SK-N-SH (cell line): ENCODE measurements around the gene SLC4A8. TPM values are rescaled to one million over a fixed set of nuclear protein-coding genes. Genes with fewer than 3 reads are reported as not detected.

Source experiments
- CTCF ChIA-PET: fragments of 300-600, 350-600 bp; formaldehyde crosslinking; extraction: SDS; loops from one replicate; lab custom pipeline; 2021; lab: Yijun Ruan, JAX
- POLR2A ChIA-PET: fragments of 350-600 bp; sonication (Branson Sonifier 250); formaldehyde crosslinking; extraction: SDS; loops from one replicate; lab custom pipeline; 2020; ENCODE audit warnings: antibody characterized with exemption, inconsistent platforms; lab: Yijun Ruan, JAX
- DNase-seq: peaks from one replicate; pipeline ENCODE4 v3.0.0; 2012
- H2AFZ ChIP-seq: fragments of 200-600 bp; sonication (generic); 2 replicates; pipeline ENCODE4 v1.8.1; 2016; ENCODE audit warnings: antibody characterized with exemption, mild to moderate bottlenecking, low read depth
- H3F3A ChIP-seq: fragments of 200-600 bp; sonication (generic); replicated peaks from 2 replicates; pipeline ENCODE3; 2016; ENCODE audit warnings: antibody characterized with exemption, mild to moderate bottlenecking; ENCODE audit not compliant: insufficient read depth
- H3K27ac ChIP-seq, 2 experiments: fragments of 200-500 bp in 1 of 2; fragments of 200-600 bp in 1 of 2; sonication (Bioruptor generic) in 1 of 2; sonication (generic), shearing (Covaris generic) in 1 of 2; 2 replicates each; pipeline versions ENCODE4 v1.5.1 to v1.6.1; 2014 to 2016; ENCODE audit warnings: low read depth in 2 of 2, inconsistent platforms in 1 of 2, low read length in 1 of 2, mild to moderate bottlenecking in 1 of 2, mixed read lengths in 1 of 2
- H3K27me3 ChIP-seq: fragments of 200-600 bp; sonication (generic), shearing (Covaris generic); 2 replicates; pipeline ENCODE4 v1.6.1; 2016; ENCODE audit warnings: mixed run types; ENCODE audit not compliant: insufficient read depth
- H3K36me3 ChIP-seq, 2 experiments: fragments of 200-500 bp in 1 of 2; fragments of 200-600 bp in 1 of 2; sonication (Bioruptor generic) in 1 of 2; sonication (generic) in 1 of 2; replicated peaks in 1 of 2; 2 replicates each; pipeline versions ENCODE3 to v1.5.1; 2014 to 2016; ENCODE audit warnings: low read length in 1 of 2, mild to moderate bottlenecking in 1 of 2; ENCODE audit not compliant: insufficient read depth in 2 of 2, control insufficient read depth in 1 of 2
- H3K4me1 ChIP-seq, 2 experiments: fragments of 200-500 bp in 1 of 2; fragments of 200-600 bp in 1 of 2; sonication (Bioruptor generic) in 1 of 2; sonication (generic), shearing (Covaris generic) in 1 of 2; 2 replicates each; pipeline versions ENCODE4 v1.5.1 to v1.6.1; 2014 to 2016; ENCODE audit warnings: low read depth in 1 of 2, low read length in 1 of 2, mixed run types in 1 of 2; ENCODE audit not compliant: insufficient read depth in 2 of 2, control insufficient read depth in 1 of 2
- H3K4me2 ChIP-seq: fragments of 200-600 bp; sonication (generic), shearing (Covaris generic); 2 replicates; pipeline ENCODE4 v1.6.1; 2017; ENCODE audit warnings: mixed run types
- H3K4me3 ChIP-seq, 2 experiments: fragments of 200-500 bp in 1 of 2; fragments of 200-600 bp in 1 of 2; sonication (Bioruptor generic) in 1 of 2; sonication (generic), shearing (Covaris generic) in 1 of 2; 2 replicates each; pipeline versions ENCODE4 v1.5.1 to v1.8.1; 2014 to 2016; ENCODE audit warnings: low read depth in 2 of 2, inconsistent platforms in 1 of 2, low read length in 1 of 2, mild to moderate bottlenecking in 1 of 2, mixed read lengths in 1 of 2, moderate library complexity in 1 of 2
- H3K79me2 ChIP-seq: fragments of 200-600 bp; sonication (generic); 2 replicates; pipeline ENCODE4 v1.8.1; 2017; ENCODE audit warnings: mild to moderate bottlenecking; ENCODE audit not compliant: insufficient read depth
- H3K9ac ChIP-seq: fragments of 200-600 bp; sonication (generic); 2 replicates; pipeline ENCODE4 v1.6.1; 2017; ENCODE audit warnings: mixed run types
- H3K9me2 ChIP-seq: fragments of 200-600 bp; sonication (generic); 2 replicates; pipeline ENCODE4 v1.6.1; 2017; ENCODE audit warnings: mixed run types
- H3K9me3 ChIP-seq: fragments of 200-600 bp; sonication (generic); 2 replicates; pipeline ENCODE4 v1.6.1; 2017; ENCODE audit warnings: mixed run types, mild to moderate bottlenecking, moderate library complexity
- H4K20me1 ChIP-seq: fragments of 200-600 bp; sonication (generic); 2 replicates; pipeline ENCODE4 v1.6.1; 2017; ENCODE audit warnings: mild to moderate bottlenecking, mixed run types; ENCODE audit not compliant: insufficient read depth
- CHD2 ChIP-seq: fragments of 150-350 bp; IDR thresholded peaks from 2 replicates; pipeline ENCODE4 v1.6.1; 2018; ENCODE audit warnings: low read length; ENCODE audit not compliant: partially characterized antibody
- CTCF ChIP-seq: fragments of 200-600 bp; sonication (generic); IDR thresholded peaks from 2 replicates; pipeline ENCODE4 v1.6.1; 2017; ENCODE audit warnings: antibody characterized with exemption, mild to moderate bottlenecking, moderate library complexity
- ELF1 ChIP-seq: IDR thresholded peaks from 2 replicates; pipeline ENCODE4 v1.4.0; 2012
- EZH2phosphoT487 ChIP-seq: fragments of 200-600 bp; sonication (generic); IDR thresholded peaks from 2 replicates; pipeline ENCODE4 v1.6.1; 2017; ENCODE audit warnings: low read depth, mixed run types, mild to moderate bottlenecking, antibody characterized with exemption, moderate library complexity, borderline replicate concordance
- FOSL2 ChIP-seq: IDR thresholded peaks from 2 replicates; pipeline ENCODE4 v1.4.0; 2012; ENCODE audit warnings: low read depth, mild to moderate bottlenecking, moderate library complexity, borderline replicate concordance
- FOXM1 ChIP-seq: IDR thresholded peaks from 2 replicates; pipeline ENCODE4 v1.4.0; 2012; ENCODE audit warnings: low read depth, mild to moderate bottlenecking
- GABPA ChIP-seq: IDR thresholded peaks from 2 replicates; pipeline ENCODE4 v1.4.0; 2012; ENCODE audit warnings: low read depth, mild to moderate bottlenecking
- GATA2 ChIP-seq: sonication (generic); formaldehyde crosslinking; IDR thresholded peaks from 2 replicates; pipeline ENCODE4 v1.5.0; 2020; ENCODE audit warnings: mild to moderate bottlenecking, missing genetic modification reagents
- IRF3 ChIP-seq: fragments of 150-350 bp; IDR thresholded peaks from 2 replicates; pipeline ENCODE4 v1.6.1; 2016; ENCODE audit warnings: mild to moderate bottlenecking, low read depth, low read length
- JUND ChIP-seq: IDR thresholded peaks from 2 replicates; pipeline ENCODE4 v1.4.0; 2012
- MEF2A ChIP-seq: IDR thresholded peaks from 2 replicates; pipeline ENCODE4 v1.4.0; 2012; ENCODE audit warnings: low read depth, borderline replicate concordance
- MXI1 ChIP-seq: IDR thresholded peaks from 2 replicates; pipeline ENCODE4 v1.6.1; 2012; ENCODE audit warnings: mild to moderate bottlenecking, low read depth, low read length, improper control_type of control experiment
- NFIC ChIP-seq: IDR thresholded peaks from 2 replicates; pipeline ENCODE4 v1.4.0; 2012; ENCODE audit warnings: borderline replicate concordance
- NRF1 ChIP-seq: IDR thresholded peaks from 2 replicates; pipeline ENCODE4 v1.6.1; 2012; ENCODE audit warnings: low read depth, mild to moderate bottlenecking, low read length
- PBX3 ChIP-seq: IDR thresholded peaks from 2 replicates; pipeline ENCODE4; 2012
- POLR2AphosphoS5 ChIP-seq: IDR thresholded peaks from 2 replicates; pipeline ENCODE4 v1.6.1; 2012; ENCODE audit warnings: low read depth, low read length
- RAD21 ChIP-seq: IDR thresholded peaks from 2 replicates; pipeline ENCODE4 v1.6.1; 2012; ENCODE audit warnings: mild to moderate bottlenecking, low read length
- RCOR1 ChIP-seq: fragments of 150-350 bp; IDR thresholded peaks from 2 replicates; pipeline ENCODE4 v1.6.1; 2017; ENCODE audit warnings: antibody characterized with exemption, low read length
- REST ChIP-seq: IDR thresholded peaks from 2 replicates; pipeline ENCODE4 v1.6.1; 2012; ENCODE audit warnings: mild to moderate bottlenecking, low read depth, low read length, moderate library complexity
- RFX5 ChIP-seq: IDR thresholded peaks from 2 replicates; pipeline ENCODE4 v1.6.1; 2012; ENCODE audit warnings: mild to moderate bottlenecking, improper control_type of control experiment, low read length
- SIN3A ChIP-seq: IDR thresholded peaks from 2 replicates; pipeline ENCODE4 v1.6.1; 2012; ENCODE audit warnings: low read depth, mild to moderate bottlenecking, low read length, moderate library complexity, borderline replicate concordance
- SMC3 ChIP-seq: IDR thresholded peaks from 2 replicates; pipeline ENCODE4 v1.6.1; 2012; ENCODE audit warnings: low read depth, low read length, improper control_type of control experiment
- TAF1 ChIP-seq: IDR thresholded peaks from 2 replicates; pipeline ENCODE4 v1.6.1; 2012; ENCODE audit warnings: low read depth, mild to moderate bottlenecking, low read length, moderate library complexity, borderline replicate concordance
- TCF12 ChIP-seq: IDR thresholded peaks from 2 replicates; pipeline ENCODE4 v1.4.0; 2012
- TEAD4 ChIP-seq: IDR thresholded peaks from 2 replicates; pipeline ENCODE4 v1.4.0; 2012; ENCODE audit warnings: mild to moderate bottlenecking, borderline replicate concordance; ENCODE audit not compliant: insufficient read depth
- USF2 ChIP-seq: fragments of 150-350 bp; IDR thresholded peaks from 2 replicates; pipeline ENCODE4 v1.6.1; 2017; ENCODE audit warnings: antibody characterized with exemption, low read length, low read depth, borderline replicate concordance
- YY1 ChIP-seq: IDR thresholded peaks from 2 replicates; pipeline ENCODE4 v1.4.0; 2012; ENCODE audit warnings: low read depth, mild to moderate bottlenecking
- WGBS: methylation state at CpG from one replicate; pipeline ENCODE4 v1.1.6; 2017; ENCODE audit warnings: low lambda C conversion rate; 5-methylcytosine and 5-hydroxymethylcytosine counted together
- polyA plus RNA-seq, 3 experiments: library from polyadenylated mRNA; depleted of rRNA; stranded (reverse); fragments of >200 nt; gene quantifications; 2 replicates each; pipeline ENCODE4 v1.2.3, GENCODE V29; 2012

Gene SLC4A8
- polyA plus RNA-seq, 1 of the 3 experiments (the other 2 are of a cell fraction), result 5.2 TPM

- CTCF ChIA-PET, result interaction anchor here (0.8 to 22.6 kb wide), 5 partner anchors 8 to 300 kb away, joined by 5 to 418 read pairs (median 7); partner anchors contain the start of gene SLC4A8
- Histone ChIP-seq H3K4me1 (peaks cover 0 to 30% of the 10 kb centered on the region in 2 experiments; a peak in 2 of 4 replicates), H4K20me1 (no peaks in the 10 kb centered on the region), H3K79me2 (no peaks in the 10 kb centered on the region), H3F3A (no peaks in the 10 kb centered on the region), H3K27ac (peak overlapping the region in 1 of 2 experiments; percentile 86; a peak in 2 of 4 replicates), H3K9me2 (no peaks in the 10 kb centered on the region), H3K4me2 (no peak overlapping the region), H2AFZ (no peak overlapping the region), H3K9ac (no peak overlapping the region), H3K36me3 (no peaks in the 10 kb centered on the region), H3K27me3 (no peaks in the 10 kb centered on the region), H3K9me3 (no peaks in the 10 kb centered on the region), H3K4me3 (no peak overlapping the region)
- peak; percentile 63 for DNase-seq
- WGBS, result 52% methylated on average over 6 of the region's 6 CpGs
- POLR2A ChIA-PET, result no interaction called here
- no peak for TF ChIP-seq POLR2AphosphoS5
- no peak for TF ChIP-seq IRF3
- no peak for TF ChIP-seq GABPA
- TF ChIP-seq YY1, result no peak
- TF ChIP-seq CHD2, result no peak
- no peak for TF ChIP-seq SIN3A
- no peak for TF ChIP-seq ELF1
- no peak for TF ChIP-seq MEF2A
- no peak for TF ChIP-seq SMC3
- no peak for TF ChIP-seq NFIC
- peak; percentile 20; the same call in 1 of the 2 replicates for TF ChIP-seq MXI1
- TF ChIP-seq RCOR1, result peak; percentile 84; the same call in 1 of the 2 replicates
- TF ChIP-seq FOXM1, result no peak
- TF ChIP-seq RFX5, result no peak
- TF ChIP-seq EZH2phosphoT487, result no peak
- no peak for TF ChIP-seq JUND
- no peak for TF ChIP-seq TAF1
- TF ChIP-seq NRF1, result no peak
- TF ChIP-seq USF2, result no peak
- no peak for TF ChIP-seq RAD21
- TF ChIP-seq REST, result no peak
- TF ChIP-seq CTCF, result no peak
- peak; percentile 94 for TF ChIP-seq GATA2
- no peak for TF ChIP-seq FOSL2
- TF ChIP-seq TCF12, result peak; percentile 55
- no peak for TF ChIP-seq TEAD4
- TF ChIP-seq PBX3, result no peak
These were observed 99.8 kb downstream of the SLC4A8 start for GRCh38 chr12:51524386-51524901.
